Measurements from ENCODE around the gene CLN6.
"Not testable (repeated sequence)": the region's sequence is repeated elsewhere in the genome, so short reads cannot be mapped to it uniquely, and the experiment has no call there.

Gene CLN6

GRCh38 chr15:68227643-68228142 lies 1.8 kb downstream of the CLN6 start:
- DNase-seq (ENCODE audit: low read depth in 1 of 2, low spot score in 1 of 2), result no peak
- in situ Hi-C loops (cut with HindIII; ENCODE audit: low pct_unique_long_range_greater_than_20kb, low sequenced_read_pairs), result no loop called here
- TF ChIP-seq JUND (IDR thresholded peaks at IDR 0.05; ENCODE audit: low read depth), result no peak

- in situ Hi-C loops (cut with HindIII; ENCODE audit: low pct_unique_long_range_greater_than_20kb, low sequenced_read_pairs); DNase-seq (ENCODE audit: low read depth in 1 of 2, low spot score in 1 of 2): not testable (repeated sequence)
Observed at GRCh38 chr15:68225442-68225841, 4.1 kb downstream of the CLN6 start.

GRCh38 chr15:68224546-68225250 lies 4.8 kb downstream of the CLN6 start:
- TF ChIP-seq JUND (IDR thresholded peaks at IDR 0.05; ENCODE audit: low read depth), result no peak
- no peak for DNase-seq (ENCODE audit: low read depth in 1 of 2, low spot score in 1 of 2)
- in situ Hi-C loops (cut with HindIII; ENCODE audit: low pct_unique_long_range_greater_than_20kb, low sequenced_read_pairs), result no loop called here

GRCh38 chr15:68224108-68224507 lies 5.4 kb downstream of the CLN6 start:
- no peak for DNase-seq (ENCODE audit: low read depth in 1 of 2, low spot score in 1 of 2)
- TF ChIP-seq JUND (IDR thresholded peaks at IDR 0.05; ENCODE audit: low read depth), result no peak
- in situ Hi-C loops (cut with HindIII; ENCODE audit: low pct_unique_long_range_greater_than_20kb, low sequenced_read_pairs), result no loop called here

GRCh38 chr15:68223171-68223570 lies 6.4 kb downstream of the CLN6 start:
- in situ Hi-C loops (cut with HindIII; ENCODE audit: low pct_unique_long_range_greater_than_20kb, low sequenced_read_pairs), result no loop called here
- no peak for DNase-seq (ENCODE audit: low read depth in 1 of 2, low spot score in 1 of 2)
- no peak for TF ChIP-seq JUND (IDR thresholded peaks at IDR 0.05; ENCODE audit: low read depth)

- DNase-seq (ENCODE audit: low read depth in 1 of 2, low spot score in 1 of 2); in situ Hi-C loops (cut with HindIII; ENCODE audit: low pct_unique_long_range_greater_than_20kb, low sequenced_read_pairs): not testable (repeated sequence)
Observed at GRCh38 chr15:68222432-68222743, 7.1 kb downstream of the CLN6 start.

- in situ Hi-C loops (cut with HindIII; ENCODE audit: low pct_unique_long_range_greater_than_20kb, low sequenced_read_pairs); DNase-seq (ENCODE audit: low read depth in 1 of 2, low spot score in 1 of 2): not testable (repeated sequence)
Observed at GRCh38 chr15:68221530-68222431, 7.7 kb downstream of the CLN6 start.

- no peak for DNase-seq (ENCODE audit: low read depth in 1 of 2, low spot score in 1 of 2)
- in situ Hi-C loops (cut with HindIII; ENCODE audit: low pct_unique_long_range_greater_than_20kb, low sequenced_read_pairs), result no loop called here
- no peak for TF ChIP-seq JUND (IDR thresholded peaks at IDR 0.05; ENCODE audit: low read depth)
Observed at GRCh38 chr15:68220967-68221366, 8.6 kb downstream of the CLN6 start.

- TF ChIP-seq JUND (IDR thresholded peaks at IDR 0.05; ENCODE audit: low read depth), result no peak
- DNase-seq (ENCODE audit: low read depth in 1 of 2, low spot score in 1 of 2), result no peak
- in situ Hi-C loops (cut with HindIII; ENCODE audit: low pct_unique_long_range_greater_than_20kb, low sequenced_read_pairs), result no loop called here
Observed at GRCh38 chr15:68220489-68220888, 9.0 kb downstream of the CLN6 start.

- in situ Hi-C loops (cut with HindIII; ENCODE audit: low pct_unique_long_range_greater_than_20kb, low sequenced_read_pairs), result no loop called here
- no peak for DNase-seq (ENCODE audit: low read depth in 1 of 2, low spot score in 1 of 2)
- TF ChIP-seq JUND (IDR thresholded peaks at IDR 0.05; ENCODE audit: low read depth), result no peak
Observed at GRCh38 chr15:68218847-68219798, 10.4 kb downstream of the CLN6 start.

- TF ChIP-seq JUND (IDR thresholded peaks at IDR 0.05; ENCODE audit: low read depth), result no peak
- DNase-seq (ENCODE audit: low read depth in 1 of 2, low spot score in 1 of 2), result no peak
- in situ Hi-C loops (cut with HindIII; ENCODE audit: low pct_unique_long_range_greater_than_20kb, low sequenced_read_pairs), result no loop called here
Observed at GRCh38 chr15:68218331-68218730, 11.2 kb downstream of the CLN6 start.

GRCh38 chr15:68217341-68217740 lies 12.2 kb downstream of the CLN6 start:
- in situ Hi-C loops (cut with HindIII; ENCODE audit: low pct_unique_long_range_greater_than_20kb, low sequenced_read_pairs), result no loop called here
- no peak for TF ChIP-seq JUND (IDR thresholded peaks at IDR 0.05; ENCODE audit: low read depth)
- DNase-seq (ENCODE audit: low read depth in 1 of 2, low spot score in 1 of 2), result no peak
